HepG2 (cell line): ENCODE measurements around the gene SAMD14. TPM values are rescaled to one million over a fixed set of nuclear protein-coding genes. Genes with fewer than 3 reads are reported as not detected.
A peak's percentile ranks its signal among the peaks of the same experiment; 100 is the strongest.

ENCODE experiments used
- ATAD3A ChIP-seq: sonication (generic); formaldehyde crosslinking; IDR thresholded peaks from 2 replicates; pipeline ENCODE4 v1.4.0; 2020; ENCODE audit warnings: missing genetic modification reagents
- CSRNP1 ChIP-seq: sonication (generic); formaldehyde crosslinking; IDR thresholded peaks from 2 replicates; pipeline ENCODE4 v1.8.1; 2023; ENCODE audit warnings: mild to moderate bottlenecking, missing genetic modification reagents
- DZIP1 ChIP-seq: sonication (generic); formaldehyde crosslinking; IDR thresholded peaks from 2 replicates; pipeline ENCODE4 v1.5.0; 2020; ENCODE audit warnings: mild to moderate bottlenecking, missing genetic modification reagents
- KDM2A ChIP-seq: sonication (generic); formaldehyde crosslinking; IDR thresholded peaks from 2 replicates; pipeline ENCODE4 v1.4.0; 2020; ENCODE audit warnings: low read depth, missing genetic modification reagents, borderline replicate concordance
- MXD1 ChIP-seq: sonication (generic); formaldehyde crosslinking; IDR thresholded peaks from 2 replicates; pipeline ENCODE4 v1.4.0; 2020; ENCODE audit warnings: mild to moderate bottlenecking, missing genetic modification reagents
- MYPOP ChIP-seq: sonication (generic); formaldehyde crosslinking; IDR thresholded peaks from 2 replicates; pipeline ENCODE4 v1.8.1; 2023; ENCODE audit warnings: mild to moderate bottlenecking, moderate library complexity, missing genetic modification reagents
- RERE ChIP-seq: IDR thresholded peaks from 2 replicates; pipeline ENCODE4 v1.6.1; 2016; ENCODE audit warnings: low read depth, missing genetic modification reagents, missing compliant biosample characterization
- SNRNP70 ChIP-seq: fragments of 200-400 bp; formaldehyde crosslinking; IDR thresholded peaks from 2 replicates; pipeline ENCODE4 v1.6.1; 2017; ENCODE audit warnings: mild to moderate bottlenecking, low read depth, low read length, moderate library complexity
- TBX2 ChIP-seq: sonication (generic); formaldehyde crosslinking; IDR thresholded peaks from 2 replicates; pipeline ENCODE4 v1.5.0; 2020; ENCODE audit warnings: missing genetic modification reagents, mild to moderate bottlenecking, borderline replicate concordance
- THRA ChIP-seq: sonication (generic); formaldehyde crosslinking; IDR thresholded peaks from 2 replicates; pipeline ENCODE4 v1.4.0; 2020; ENCODE audit warnings: missing genetic modification reagents, borderline replicate concordance
- XBP1 ChIP-seq: sonication (generic); formaldehyde crosslinking; IDR thresholded peaks from 2 replicates; pipeline ENCODE4 v1.5.0; 2020; ENCODE audit warnings: missing genetic modification reagents
- ZNF460 ChIP-seq: sonication (generic); formaldehyde crosslinking; IDR thresholded peaks from 2 replicates; pipeline ENCODE4 v1.5.1; 2020; ENCODE audit warnings: missing genetic modification reagents, mild to moderate bottlenecking, borderline replicate concordance
- ZNF543 ChIP-seq: sonication (generic); formaldehyde crosslinking; IDR thresholded peaks from 2 replicates; pipeline ENCODE4 v1.4.0; 2020; ENCODE audit warnings: mild to moderate bottlenecking, missing genetic modification reagents
- polyA plus RNA-seq, 8 experiments: library from polyadenylated mRNA; depleted of rRNA in 3 of 8; stranded (reverse) in 7 of 8; unstranded in 1 of 8; fragments of >200 nt; fragmentation: Illumina TruSeq in 4 of 8; extraction: Trizol in 4 of 8; gene quantifications; 2 replicates each; pipeline versions ENCODE4 v1.2.1 to v1.2.3, GENCODE V29; 2011 to 2016; ENCODE audit warnings: low read depth in 4 of 8, missing spikeins in 1 of 8, mixed read lengths in 1 of 8; ENCODE audit not compliant: insufficient read depth in 1 of 8
- total RNA-seq, 5 experiments: library from RNA; depleted of rRNA; stranded (reverse); fragments of >200 nt; fragmentation: Illumina TruSeq; extraction: Trizol; gene quantifications; 2 replicates each; pipeline ENCODE4 v1.2.3, GENCODE V29; 2016; ENCODE audit warnings: low read depth in 1 of 5

SAMD14 gene
- total and polyA plus RNA-seq, 2 of the 13 experiments (the other 11 are each of a cell fraction or from before 2014, with no cell fraction given): 0.07 to 0.22 TPM

GRCh38 chr17:50177983-50178834 lies 48.2 kb upstream of the SAMD14 start (continued):
- TF ChIP-seq KDM2A (CRISPR knock-in tag) (peak; percentile 56; the same call in 1 of the 2 replicates), ZNF543 (CRISPR knock-in tag) (no peak), TBX2 (CRISPR knock-in tag) (peak; percentile 65; the same call in 1 of the 2 replicates), SNRNP70 (no peak), XBP1 (CRISPR knock-in tag) (no peak), RERE (CRISPR knock-in tag) (no peak), DZIP1 (no peak), ZNF460 (CRISPR knock-in tag) (no peak), ATAD3A (CRISPR knock-in tag) (no peak), MXD1 (peak; percentile 66; the same call in 1 of the 2 replicates), MYPOP (peak; percentile 83), CSRNP1 (CRISPR knock-in tag) (peak; percentile 62; the same call in 1 of the 2 replicates), THRA (no peak)
